ENCODE measurements around the gene CYP4F8. TPM values are rescaled to one million over a fixed set of nuclear protein-coding genes. Genes with fewer than 3 reads are reported as not detected.
"Not testable (repeated sequence)": the region's sequence is repeated elsewhere in the genome, so short reads cannot be mapped to it uniquely, and the experiment has no call there.

CYP4F8 gene
- polyA plus RNA-seq, 1 experiment, result not detected

DNA sequence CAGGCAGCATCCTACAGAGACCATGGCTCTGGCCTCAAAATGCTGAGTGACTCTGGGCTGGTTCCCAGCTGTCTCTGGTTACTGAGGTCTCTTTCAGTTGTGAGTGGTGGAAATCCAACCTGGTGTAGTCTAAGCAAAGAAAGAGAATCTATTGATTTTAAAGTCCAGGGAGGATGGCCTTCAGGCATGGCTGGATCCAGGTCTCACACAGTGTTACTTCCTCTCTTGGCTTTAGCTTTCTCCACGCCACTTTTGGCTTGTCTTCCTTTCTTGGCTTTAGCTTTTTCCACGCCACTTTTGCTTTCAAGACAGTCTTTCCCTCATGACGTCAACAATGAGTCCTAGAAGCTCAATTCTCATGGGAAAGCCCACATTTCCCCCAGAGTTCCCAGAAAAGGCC is 29.8 kb downstream of the CYP4F8 start:
- CTCF ChIA-PET, result interaction anchor here (0.8 kb wide), 1 partner anchor 15 kb away, joined by 4 read pairs; no protein-coding TSS in a partner anchor
- POLR2A ChIA-PET, result no interaction called here
- TF ChIP-seq, protein P1, sequence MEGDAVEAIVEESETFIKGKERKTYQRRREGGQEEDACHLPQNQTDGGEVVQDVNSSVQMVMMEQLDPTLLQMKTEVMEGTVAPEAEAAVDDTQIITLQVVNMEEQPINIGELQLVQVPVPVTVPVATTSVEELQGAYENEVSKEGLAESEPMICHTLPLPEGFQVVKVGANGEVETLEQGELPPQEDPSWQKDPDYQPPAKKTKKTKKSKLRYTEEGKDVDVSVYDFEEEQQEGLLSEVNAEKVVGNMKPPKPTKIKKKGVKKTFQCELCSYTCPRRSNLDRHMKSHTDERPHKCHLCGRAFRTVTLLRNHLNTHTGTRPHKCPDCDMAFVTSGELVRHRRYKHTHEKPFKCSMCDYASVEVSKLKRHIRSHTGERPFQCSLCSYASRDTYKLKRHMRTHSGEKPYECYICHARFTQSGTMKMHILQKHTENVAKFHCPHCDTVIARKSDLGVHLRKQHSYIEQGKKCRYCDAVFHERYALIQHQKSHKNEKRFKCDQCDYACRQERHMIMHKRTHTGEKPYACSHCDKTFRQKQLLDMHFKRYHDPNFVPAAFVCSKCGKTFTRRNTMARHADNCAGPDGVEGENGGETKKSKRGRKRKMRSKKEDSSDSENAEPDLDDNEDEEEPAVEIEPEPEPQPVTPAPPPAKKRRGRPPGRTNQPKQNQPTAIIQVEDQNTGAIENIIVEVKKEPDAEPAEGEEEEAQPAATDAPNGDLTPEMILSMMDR (IDR thresholded peaks at IDR 0.05; ENCODE audit: insufficient read depth, low read depth, low read length), result no peak
- no peak for DNase-seq (ENCODE audit: low read depth)
- no peaks in the 10 kb centered on the region for H3K36me3 ChIP-seq (ENCODE audit: control insufficient read depth, insufficient read depth, low read length)
- no peaks in the 10 kb centered on the region for H3K27me3 ChIP-seq (ENCODE audit: control insufficient read depth, insufficient read depth, low read length)
- no peak overlapping the region for H3K4me3 ChIP-seq (ENCODE audit: low read depth, low read length)

DNA sequence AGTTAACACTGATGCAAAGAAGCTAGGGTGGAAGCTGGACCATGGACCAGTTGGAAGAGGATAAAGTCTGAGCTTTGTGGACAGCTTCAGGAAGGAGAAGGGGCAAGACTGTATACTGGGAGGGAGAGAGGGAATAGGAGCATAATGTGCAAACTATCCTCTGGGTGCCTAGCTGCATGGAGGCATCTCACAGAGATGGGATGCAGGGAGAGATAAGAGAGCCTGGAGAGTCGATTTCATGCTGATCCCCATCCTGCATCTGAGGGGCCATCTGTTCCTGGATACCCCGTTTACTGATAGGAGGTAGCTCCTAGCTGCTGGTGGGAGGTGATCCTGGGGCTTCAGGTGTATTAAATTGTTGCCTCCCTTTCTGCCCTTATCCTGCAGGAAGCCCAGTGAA is 34.5 kb downstream of the CYP4F8 start:
- TF ChIP-seq, protein P1 (IDR thresholded peaks at IDR 0.05; ENCODE audit: insufficient read depth, low read depth, low read length), result no peak
- Histone ChIP-seq H3K27me3 (ENCODE audit: control insufficient read depth, insufficient read depth, low read length) (no peaks in the 10 kb centered on the region), H3K4me3 (ENCODE audit: low read depth, low read length) (no peak overlapping the region), H3K36me3 (ENCODE audit: control insufficient read depth, insufficient read depth, low read length) (no peaks in the 10 kb centered on the region)
- DNase-seq (ENCODE audit: low read depth), result no peak
- POLR2A ChIA-PET, result no interaction called here
- CTCF ChIA-PET, result no interaction called here

DNA sequence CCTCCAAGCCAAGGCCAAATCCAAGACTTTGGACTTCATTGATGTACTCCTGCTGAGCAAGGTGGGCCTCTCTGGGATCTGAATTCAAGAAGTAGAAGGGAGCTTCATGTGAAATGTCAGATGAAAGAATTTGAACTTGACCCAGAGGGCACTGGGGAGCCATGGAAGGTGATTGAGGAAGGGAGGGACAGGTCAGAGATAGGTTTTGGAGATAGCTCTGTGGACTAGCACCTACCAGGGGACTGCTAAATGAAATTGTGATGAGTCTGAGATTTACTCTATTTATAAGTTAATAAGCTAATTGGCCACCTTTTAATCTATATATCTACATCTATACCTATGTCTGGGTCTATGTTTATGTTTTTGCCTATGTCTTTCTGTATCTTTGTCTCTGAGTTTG is 35.1 kb downstream of the CYP4F8 start:
- H3K27me3 ChIP-seq (ENCODE audit: control insufficient read depth, insufficient read depth, low read length); POLR2A ChIA-PET; H3K4me3 ChIP-seq (ENCODE audit: low read depth, low read length); DNase-seq (ENCODE audit: low read depth); H3K36me3 ChIP-seq (ENCODE audit: control insufficient read depth, insufficient read depth, low read length); CTCF ChIA-PET: not testable (repeated sequence)

DNA sequence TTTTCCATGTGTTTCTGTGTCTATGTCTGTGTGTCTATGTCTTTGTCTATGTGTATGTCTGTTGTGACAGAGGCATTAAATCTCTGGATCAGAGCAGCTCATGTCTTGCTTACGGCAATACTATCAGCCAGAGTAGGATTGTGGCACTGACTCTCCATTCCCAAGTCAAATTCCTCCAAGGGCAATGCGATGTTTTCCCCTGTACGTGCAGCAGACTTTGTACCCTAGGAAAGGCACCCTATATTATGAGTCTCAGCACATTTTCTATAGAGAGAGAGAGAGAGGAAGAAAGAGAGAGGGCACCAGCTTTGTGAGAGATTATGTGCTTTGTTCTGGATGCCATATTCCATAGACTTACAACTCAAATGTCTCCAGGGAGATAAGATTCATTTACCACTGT is 36.8 kb downstream of the CYP4F8 start:
- no peak for DNase-seq (ENCODE audit: low read depth)
- TF ChIP-seq, protein P1 (IDR thresholded peaks at IDR 0.05; ENCODE audit: insufficient read depth, low read depth, low read length), result no peak
- Histone ChIP-seq H3K36me3 (ENCODE audit: control insufficient read depth, insufficient read depth, low read length) (no peaks in the 10 kb centered on the region), H3K27me3 (ENCODE audit: control insufficient read depth, insufficient read depth, low read length) (no peaks in the 10 kb centered on the region), H3K4me3 (ENCODE audit: low read depth, low read length) (no peak overlapping the region)
- POLR2A ChIA-PET, result no interaction called here
- CTCF ChIA-PET, result no interaction called here

DNA sequence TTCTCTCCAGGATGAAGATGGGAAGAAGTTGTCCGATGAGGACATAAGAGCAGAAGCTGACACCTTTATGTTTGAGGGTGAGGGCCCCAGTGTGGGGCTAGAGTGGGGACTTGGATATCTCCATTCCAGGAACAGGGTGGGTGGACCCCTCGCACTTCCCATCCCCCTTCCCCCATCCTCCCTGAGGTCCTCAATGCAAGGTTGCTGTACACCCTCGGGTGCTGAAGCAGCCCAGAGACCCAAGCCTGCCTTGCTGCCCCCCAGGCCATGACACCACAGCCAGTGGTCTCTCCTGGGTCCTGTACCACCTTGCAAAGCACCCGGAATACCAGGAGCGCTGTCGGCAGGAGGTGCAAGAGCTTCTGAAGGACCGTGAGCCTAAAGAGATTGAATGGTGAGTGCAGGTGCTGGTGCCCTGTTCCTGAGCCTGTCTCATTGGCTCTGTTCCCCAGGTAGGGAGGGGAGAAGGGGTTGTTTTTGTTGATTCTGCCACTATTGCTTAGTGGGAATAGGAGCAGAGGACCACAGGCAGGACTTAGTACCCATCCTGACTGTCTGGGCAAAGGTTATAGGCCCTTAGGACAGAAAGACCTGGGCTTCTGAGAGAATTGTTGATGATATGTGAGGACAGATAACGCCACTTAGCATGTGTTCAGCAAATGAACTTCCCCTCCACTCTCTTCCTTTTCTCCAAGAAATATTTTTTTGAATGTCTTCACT is 37.7 kb downstream of the CYP4F8 start:
- Histone ChIP-seq H3K4me3 (ENCODE audit: low read depth, low read length) (no peak overlapping the region), H3K36me3 (ENCODE audit: control insufficient read depth, insufficient read depth, low read length) (no peaks in the 10 kb centered on the region), H3K27me3 (ENCODE audit: control insufficient read depth, insufficient read depth, low read length) (no peaks in the 10 kb centered on the region)
- TF ChIP-seq, protein P1 (IDR thresholded peaks at IDR 0.05; ENCODE audit: insufficient read depth, low read depth, low read length), result no peak
- CTCF ChIA-PET, result no interaction called here
- DNase-seq (ENCODE audit: low read depth), result no peak
- POLR2A ChIA-PET, result no interaction called here

DNA sequence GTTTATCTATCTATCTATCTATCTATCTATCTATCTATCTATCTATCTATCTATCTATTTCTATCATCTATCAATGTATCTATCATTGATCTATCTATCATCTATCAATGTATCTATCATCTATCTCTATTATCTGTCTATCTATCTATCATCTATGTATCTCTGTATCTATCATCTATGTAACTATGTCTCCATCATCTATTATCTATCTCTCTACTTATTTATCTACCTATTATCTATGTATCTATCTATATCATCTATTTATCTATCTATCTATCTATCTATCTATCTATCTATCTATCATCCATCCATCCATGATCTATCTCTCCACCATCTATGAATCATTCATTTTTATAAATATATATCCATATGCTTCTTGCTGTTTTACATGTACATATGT is 41.4 kb downstream of the CYP4F8 start:
- TF ChIP-seq, protein P1 (IDR thresholded peaks at IDR 0.05; ENCODE audit: insufficient read depth, low read depth, low read length), result no peak
- Histone ChIP-seq H3K27me3 (ENCODE audit: control insufficient read depth, insufficient read depth, low read length) (no peaks in the 10 kb centered on the region), H3K36me3 (ENCODE audit: control insufficient read depth, insufficient read depth, low read length) (no peaks in the 10 kb centered on the region), H3K4me3 (ENCODE audit: low read depth, low read length) (no peak overlapping the region)
- ChIA-PET POLR2A (no interaction called here), CTCF (no interaction called here)
- DNase-seq (ENCODE audit: low read depth), result no peak
